ENCODE data around the gene LYZL1.

DNA sequence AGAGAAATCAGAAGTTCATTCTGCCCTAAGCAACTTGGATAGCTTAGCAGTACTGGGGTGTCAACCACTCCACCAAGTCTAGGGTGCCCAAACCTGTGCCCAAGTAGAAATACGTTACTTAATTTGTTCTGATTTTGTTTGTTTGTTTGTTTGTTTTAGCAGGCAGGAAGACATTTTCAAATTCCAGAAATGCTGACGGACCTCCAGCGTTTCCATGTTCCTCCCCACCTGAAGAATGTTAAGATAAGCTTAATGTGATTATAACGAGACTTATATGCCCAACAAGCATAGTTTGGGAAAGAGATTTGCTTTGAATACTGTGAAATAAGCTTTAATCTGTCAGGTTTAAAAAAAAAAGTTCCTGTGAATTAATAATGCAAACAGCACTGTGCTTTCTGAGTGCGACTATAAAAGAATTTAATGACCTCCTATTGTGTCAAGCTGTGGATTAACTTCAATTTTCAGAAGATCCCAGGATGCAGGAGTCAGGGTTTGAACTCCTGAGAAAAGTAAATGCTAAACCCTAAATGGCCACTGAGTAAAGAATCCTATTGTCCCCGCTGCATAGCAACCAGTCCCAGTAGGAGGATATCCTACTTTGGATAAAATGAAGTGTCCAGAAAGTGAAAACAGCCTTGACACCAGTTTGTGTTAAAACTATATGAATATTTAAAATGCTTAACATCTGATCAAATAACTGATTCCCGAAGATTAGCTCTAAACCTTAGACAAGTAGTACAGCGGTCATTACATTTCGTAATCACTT lies 56.5 kb downstream of the LYZL1 start:
- TF ChIP-seq, protein P1, sequence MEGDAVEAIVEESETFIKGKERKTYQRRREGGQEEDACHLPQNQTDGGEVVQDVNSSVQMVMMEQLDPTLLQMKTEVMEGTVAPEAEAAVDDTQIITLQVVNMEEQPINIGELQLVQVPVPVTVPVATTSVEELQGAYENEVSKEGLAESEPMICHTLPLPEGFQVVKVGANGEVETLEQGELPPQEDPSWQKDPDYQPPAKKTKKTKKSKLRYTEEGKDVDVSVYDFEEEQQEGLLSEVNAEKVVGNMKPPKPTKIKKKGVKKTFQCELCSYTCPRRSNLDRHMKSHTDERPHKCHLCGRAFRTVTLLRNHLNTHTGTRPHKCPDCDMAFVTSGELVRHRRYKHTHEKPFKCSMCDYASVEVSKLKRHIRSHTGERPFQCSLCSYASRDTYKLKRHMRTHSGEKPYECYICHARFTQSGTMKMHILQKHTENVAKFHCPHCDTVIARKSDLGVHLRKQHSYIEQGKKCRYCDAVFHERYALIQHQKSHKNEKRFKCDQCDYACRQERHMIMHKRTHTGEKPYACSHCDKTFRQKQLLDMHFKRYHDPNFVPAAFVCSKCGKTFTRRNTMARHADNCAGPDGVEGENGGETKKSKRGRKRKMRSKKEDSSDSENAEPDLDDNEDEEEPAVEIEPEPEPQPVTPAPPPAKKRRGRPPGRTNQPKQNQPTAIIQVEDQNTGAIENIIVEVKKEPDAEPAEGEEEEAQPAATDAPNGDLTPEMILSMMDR (IDR thresholded peaks at IDR 0.05): no peak
- TF ChIP-seq POLR2A (IDR thresholded peaks at IDR 0.05): no peak
